Gastroesophageal sphincter (tissue), 4 donors: ENCODE data around the gene TMEM115. TPM values are rescaled to one million over a fixed set of nuclear protein-coding genes. Genes with fewer than 3 reads are reported as not detected.
"Not testable (repeated sequence)": the region's sequence is repeated elsewhere in the genome, so short reads cannot be mapped to it uniquely, and the experiment has no call there.

ENCODE experiments used
- ATAC-seq: fragments of 150-250 bp; one replicate; pipeline ENCODE4 v1.9.1; 2016; ENCODE audit warnings: mild to moderate bottlenecking, moderate library complexity
- H3K27ac ChIP-seq, 4 donors: fragments of 200-600 bp; sonication (generic) in 3 of 4; 1 replicate in 3 of 4; 2 replicates in 1 of 4; pipeline ENCODE4 v1.5.1; 2016 to 2019
- H3K27me3 ChIP-seq: fragments of 200-600 bp; sonication (generic); one replicate; pipeline ENCODE4 v1.5.1; 2019
- H3K36me3 ChIP-seq, 2 donors: fragments of 200-600 bp; sonication (generic); one replicate each; pipeline ENCODE4 v1.5.1; 2019; ENCODE audit warnings: control low read depth in 1 of 2
- H3K4me1 ChIP-seq, 3 donors: fragments of 200-600 bp; sonication (generic); 1 replicate in 2 of 3; 2 replicates in 1 of 3; pipeline ENCODE4 v1.5.1; 2016 to 2019; ENCODE audit warnings: control low read depth in 2 of 3
- H3K4me3 ChIP-seq, 2 donors: fragments of 200-600 bp; sonication (generic); one replicate each; pipeline ENCODE4 v1.5.1; 2019; ENCODE audit warnings: mild to moderate bottlenecking in 1 of 2, moderate library complexity in 1 of 2
- H3K9me3 ChIP-seq, 3 donors: fragments of 200-600 bp; sonication (generic); one replicate each; pipeline ENCODE4 v1.5.1; 2017 to 2019; ENCODE audit warnings: control low read depth in 2 of 3
- EP300 ChIP-seq: sonication (generic); formaldehyde crosslinking; IDR thresholded peaks from one replicate; pipeline ENCODE4 v1.6.1; 2017; ENCODE audit warnings: antibody characterized with exemption, mild to moderate bottlenecking
- POLR2A ChIP-seq, 2 donors: fragments of 450-650 bp; IDR thresholded peaks; one replicate each; pipeline ENCODE4 v1.6.1; 2017; ENCODE audit warnings: antibody characterized with exemption in 2 of 2, mild to moderate bottlenecking in 2 of 2, moderate library complexity in 1 of 2
- POLR2AphosphoS5 ChIP-seq: sonication (generic); formaldehyde crosslinking; IDR thresholded peaks from one replicate; pipeline ENCODE4 v1.6.1; 2017; ENCODE audit warnings: antibody characterized with exemption
- WGBS, 2 donors: methylation state at CpG; one replicate each; pipeline ENCODE4 v1.1.5; 2018; ENCODE audit warnings: low coverage in 1 of 2; 5-methylcytosine and 5-hydroxymethylcytosine counted together
- total RNA-seq, 4 donors: library from RNA; depleted of rRNA; stranded (reverse); fragments of >200 nt; gene quantifications; one replicate each; pipeline ENCODE4 v1.1.0, GENCODE V29; 2016
- TF ChIP-seq, protein P1 (sequence below), 4 experiments: fragments of 200-600 bp in 2 of 4; fragments of 450-650 bp in 2 of 4; sonication (generic) in 1 of 4; IDR thresholded peaks; one replicate each; pipeline ENCODE4 v1.5.1; 2017 to 2019; ENCODE audit warnings: antibody characterized with exemption in 4 of 4, mild to moderate bottlenecking in 2 of 4, moderate library complexity in 2 of 4

Gene TMEM115
- total RNA-seq, 4 donors from 2014 or later: 41.1 to 66.2 (median 55.7) TPM

GRCh38 chr3:50318163-50318562 is 41.2 kb downstream of the TMEM115 start:
- H3K4me3 ChIP-seq: peak overlapping the region in 1 of 2 donors; percentile 89

GRCh38 chr3:50317300-50317699 is 42.0 kb downstream of the TMEM115 start:
- H3K4me3 ChIP-seq: peak overlapping the region in 1 of 2 donors; percentile 89
- TF ChIP-seq, protein P1, sequence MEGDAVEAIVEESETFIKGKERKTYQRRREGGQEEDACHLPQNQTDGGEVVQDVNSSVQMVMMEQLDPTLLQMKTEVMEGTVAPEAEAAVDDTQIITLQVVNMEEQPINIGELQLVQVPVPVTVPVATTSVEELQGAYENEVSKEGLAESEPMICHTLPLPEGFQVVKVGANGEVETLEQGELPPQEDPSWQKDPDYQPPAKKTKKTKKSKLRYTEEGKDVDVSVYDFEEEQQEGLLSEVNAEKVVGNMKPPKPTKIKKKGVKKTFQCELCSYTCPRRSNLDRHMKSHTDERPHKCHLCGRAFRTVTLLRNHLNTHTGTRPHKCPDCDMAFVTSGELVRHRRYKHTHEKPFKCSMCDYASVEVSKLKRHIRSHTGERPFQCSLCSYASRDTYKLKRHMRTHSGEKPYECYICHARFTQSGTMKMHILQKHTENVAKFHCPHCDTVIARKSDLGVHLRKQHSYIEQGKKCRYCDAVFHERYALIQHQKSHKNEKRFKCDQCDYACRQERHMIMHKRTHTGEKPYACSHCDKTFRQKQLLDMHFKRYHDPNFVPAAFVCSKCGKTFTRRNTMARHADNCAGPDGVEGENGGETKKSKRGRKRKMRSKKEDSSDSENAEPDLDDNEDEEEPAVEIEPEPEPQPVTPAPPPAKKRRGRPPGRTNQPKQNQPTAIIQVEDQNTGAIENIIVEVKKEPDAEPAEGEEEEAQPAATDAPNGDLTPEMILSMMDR (IDR thresholded peaks at IDR 0.05): no peak
- TF ChIP-seq POLR2AphosphoS5 (no peak), EP300 (no peak), POLR2A (IDR thresholded peaks at IDR 0.05) (no peak)
- H3K36me3 ChIP-seq: peaks cover 0 to 54% of the 10 kb centered on the region in 2 donors
- ATAC-seq: no peak
- peak overlapping the region in 3 of 4 donors; percentile 7 to 24 (median 14) for H3K27ac ChIP-seq
- no peaks in the 10 kb centered on the region for H3K9me3 ChIP-seq
- no CpG with 5 or more reads among the region's 6 CpGs for WGBS, 2 donors
- no peaks in the 10 kb centered on the region for H3K27me3 ChIP-seq
- H3K4me1 ChIP-seq: peaks cover 0 to 53% (median 34%) of the 10 kb centered on the region in 3 donors

More at GRCh38 chr3:50318163-50318562, 41.2 kb downstream of the TMEM115 start:
- 67% methylated on average over 2 of the region's 11 CpGs; no CpG with 5 or more reads in 1 of the 2 donors for WGBS, 2 donors
- H3K36me3 ChIP-seq: peaks cover 0 to 54% of the 10 kb centered on the region in 2 donors
- H3K9me3 ChIP-seq: no peaks in the 10 kb centered on the region
- peak overlapping the region in 3 of 4 donors; percentile 7 to 24 (median 10) for H3K27ac ChIP-seq
- H3K27me3 ChIP-seq: no peaks in the 10 kb centered on the region
- no peak for TF ChIP-seq EP300
- TF ChIP-seq, protein P1 (IDR thresholded peaks at IDR 0.05): no peak
- TF ChIP-seq POLR2A (IDR thresholded peaks at IDR 0.05): no peak
- no peak for TF ChIP-seq POLR2AphosphoS5
- H3K4me1 ChIP-seq: peaks cover 0 to 62% (median 40%) of the 10 kb centered on the region in 3 donors
- no peak for ATAC-seq

- Histone ChIP-seq H3K36me3 (peaks cover 0 to 54% of the 10 kb centered on the region in 2 donors), H3K27me3 (no peaks in the 10 kb centered on the region), H3K4me3 (no peak overlapping the region), H3K9me3 (no peaks in the 10 kb centered on the region), H3K4me1 (peaks cover 0 to 48% (median 29%) of the 10 kb centered on the region in 3 donors), H3K27ac (peak overlapping the region in 3 of 4 donors; percentile 7 to 24 (median 14))
- ATAC-seq: no peak
- 59 to 60% methylated on average over 2 of the region's 9 CpGs for WGBS, 2 donors
- TF ChIP-seq POLR2AphosphoS5 (no peak), EP300 (no peak), POLR2A (IDR thresholded peaks at IDR 0.05) (no peak)
- TF ChIP-seq, protein P1 (IDR thresholded peaks at IDR 0.05): no peak
Observed at GRCh38 chr3:50316657-50317242, 42.6 kb downstream of the TMEM115 start.

DNA sequence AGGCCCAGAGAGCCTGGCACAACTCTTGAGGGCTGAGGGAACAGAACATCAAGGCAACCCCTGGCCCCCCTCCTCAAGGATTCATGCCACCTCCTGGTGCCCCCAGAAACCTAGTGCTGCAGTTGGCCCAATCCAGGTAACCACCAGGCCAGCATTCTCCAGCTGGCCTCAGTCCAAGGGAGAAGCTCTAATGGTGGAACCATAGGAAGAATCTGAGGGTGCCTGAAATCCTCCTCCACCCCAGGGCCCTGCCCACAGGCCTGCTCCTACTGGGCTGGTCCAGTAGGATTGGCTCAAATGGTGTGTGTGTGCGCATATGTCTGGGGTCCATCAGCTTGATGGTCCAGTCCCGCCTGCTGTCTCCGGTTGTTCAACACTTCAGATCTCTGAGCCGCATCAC is 44.5 kb downstream of the TMEM115 start:
- WGBS, 2 donors: 96% methylated on average over 4 of the region's 4 CpGs; no CpG with 5 or more reads in 1 of the 2 donors
- TF ChIP-seq POLR2A (IDR thresholded peaks at IDR 0.05) (no peak), EP300 (no peak), POLR2AphosphoS5 (no peak)
- TF ChIP-seq, protein P1 (IDR thresholded peaks at IDR 0.05): no peak
- Histone ChIP-seq H3K4me1 (peaks cover 0 to 35% (median 19%) of the 10 kb centered on the region in 3 donors), H3K9me3 (no peaks in the 10 kb centered on the region), H3K36me3 (peaks cover 0 to 53% of the 10 kb centered on the region in 2 donors), H3K27ac (peak overlapping the region in 2 of 4 donors; percentile 11 to 35), H3K4me3 (no peak overlapping the region), H3K27me3 (no peaks in the 10 kb centered on the region)
- peak; percentile 20 for ATAC-seq

DNA sequence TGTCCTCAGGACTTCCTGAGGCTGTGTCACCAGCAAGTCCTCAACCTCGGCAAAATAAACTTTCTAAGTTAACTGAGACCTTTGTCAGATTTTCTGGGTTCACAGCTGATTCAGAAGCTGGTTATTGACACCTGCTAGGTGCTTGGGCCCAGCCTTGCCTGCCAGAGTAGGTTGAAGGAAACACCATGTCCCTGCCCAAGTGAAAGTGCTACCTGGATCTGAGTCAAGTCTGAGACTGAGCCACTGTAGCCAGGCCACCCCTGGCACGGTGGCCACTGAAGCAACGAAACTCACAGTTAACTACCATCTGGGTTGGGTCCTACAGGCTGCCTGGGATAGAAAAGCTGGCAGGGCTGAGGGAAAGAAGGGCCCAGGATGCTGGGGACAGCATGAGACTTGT is 45.0 kb downstream of the TMEM115 start:
- no peak overlapping the region for H3K4me3 ChIP-seq
- H3K36me3 ChIP-seq: peaks cover 0 to 53% of the 10 kb centered on the region in 2 donors
- H3K4me1 ChIP-seq: peaks cover 0 to 31% (median 15%) of the 10 kb centered on the region in 3 donors
- H3K27ac ChIP-seq: peak overlapping the region in 2 of 4 donors; percentile 11 to 35
- no peak for ATAC-seq
- 83 to 88% methylated on average over 1 to 2 of the region's 3 CpGs for WGBS, 2 donors
- TF ChIP-seq POLR2AphosphoS5 (no peak), POLR2A (IDR thresholded peaks at IDR 0.05) (no peak), EP300 (no peak)
- TF ChIP-seq, protein P1 (IDR thresholded peaks at IDR 0.05): no peak
- H3K9me3 ChIP-seq: no peaks in the 10 kb centered on the region
- H3K27me3 ChIP-seq: no peaks in the 10 kb centered on the region

GRCh38 chr3:50312041-50312440 is 47.3 kb downstream of the TMEM115 start:
- not testable (repeated sequence) for H3K27ac ChIP-seq, ATAC-seq, H3K4me1 ChIP-seq, H3K27me3 ChIP-seq, H3K9me3 ChIP-seq, H3K4me3 ChIP-seq
- no CpG with 5 or more reads among the region's 32 CpGs for WGBS, 2 donors
- peaks cover 0 to 30% of the 10 kb centered on the region in 2 donors for H3K36me3 ChIP-seq
